NCI-H1417 treated with DMSO at 0.1 percent for 48 hours (cell line): ENCODE results near the gene MMRN2.
"Not testable (repeated sequence)": the region's sequence is repeated elsewhere in the genome, so short reads cannot be mapped to it uniquely, and the experiment has no call there.

Experiments used
- DNase-seq: peaks from one replicate; lab custom pipeline; 2025; lab: John Stamatoyannopoulos, UW

MMRN2 gene

DNA sequence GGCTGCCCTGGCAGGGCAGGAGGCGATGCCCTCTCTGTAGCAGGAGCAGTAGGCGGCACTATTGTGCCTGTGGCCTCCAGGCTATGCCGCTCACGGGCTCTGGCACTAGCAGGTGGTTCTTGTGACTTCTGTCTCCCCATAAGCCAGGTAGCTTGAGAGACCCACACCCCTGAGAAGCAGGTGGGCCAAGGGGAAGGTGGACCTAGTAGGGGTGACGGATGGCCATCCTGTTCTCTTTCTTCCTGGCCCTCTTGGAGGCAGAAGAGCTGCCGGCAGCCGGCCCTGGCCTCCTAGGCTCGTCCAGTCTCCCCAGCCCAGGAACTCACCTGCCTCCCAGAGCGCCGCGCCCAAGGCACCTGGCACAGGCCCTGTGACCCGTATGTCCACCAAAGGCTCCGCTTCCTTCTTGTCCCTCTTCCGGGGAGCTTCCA lies 15.4 kb downstream of the MMRN2 start:
- no peak for DNase-seq

DNA sequence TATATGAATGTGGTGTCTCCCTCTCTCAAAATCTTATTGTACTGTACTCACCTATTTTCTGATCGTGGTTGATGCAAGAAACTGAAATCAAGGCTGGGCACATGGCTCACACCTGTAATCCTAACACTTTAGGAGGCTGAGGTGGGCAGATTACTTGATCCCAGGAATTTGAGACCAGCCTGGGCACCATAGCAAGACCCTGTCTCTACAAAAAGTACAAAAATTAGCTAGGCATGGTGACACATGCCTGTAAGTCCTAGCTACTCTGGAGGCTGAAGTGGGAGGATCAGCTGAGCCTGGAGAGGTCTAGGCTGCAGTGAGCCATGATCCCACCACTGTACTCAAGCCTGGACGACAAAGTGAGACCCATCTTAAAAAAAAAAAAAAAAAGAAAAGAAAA lies 16.0 kb downstream of the MMRN2 start:
- no peak for DNase-seq

DNA sequence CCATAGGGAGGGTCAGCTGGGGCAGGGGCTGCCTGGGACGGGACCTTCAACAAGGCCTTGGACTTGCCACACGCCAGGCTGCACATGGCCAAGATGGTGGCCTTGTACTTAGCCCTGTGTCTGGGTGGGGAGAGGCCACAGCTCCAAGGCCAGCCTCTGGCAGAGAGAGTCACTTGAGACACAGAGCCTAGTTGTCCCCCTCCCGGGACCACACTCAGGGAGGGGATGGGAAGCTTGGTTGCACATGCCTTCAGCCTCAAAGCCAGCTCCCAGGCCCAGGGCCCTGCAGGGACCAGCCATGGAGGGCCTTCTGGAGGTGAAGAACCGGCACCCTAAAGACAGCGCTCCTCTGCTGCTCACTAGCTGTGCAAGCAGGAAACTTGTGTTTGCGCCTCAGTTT lies 16.7 kb downstream of the MMRN2 start:
- no peak for DNase-seq

DNA sequence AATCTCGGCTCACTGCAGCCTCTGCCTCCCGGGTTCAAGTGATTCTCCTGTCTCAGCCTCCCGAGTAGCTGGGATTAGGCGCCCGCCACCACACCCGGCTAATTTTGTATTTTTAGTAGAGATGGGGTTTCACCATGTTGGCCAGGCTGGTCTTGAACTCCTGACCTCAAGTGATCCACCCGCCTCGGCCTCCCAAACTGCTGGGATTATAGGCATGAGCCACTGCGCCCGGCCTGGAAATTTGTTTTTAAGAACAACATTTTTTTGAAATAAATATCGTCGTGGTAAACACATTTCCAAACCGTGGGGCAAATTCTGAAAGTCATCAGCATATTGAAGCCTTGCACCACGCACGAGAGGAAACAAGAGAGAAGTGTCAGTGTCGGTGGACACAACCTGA lies 17.3 kb downstream of the MMRN2 start:
- DNase-seq, result not testable (repeated sequence)

DNA sequence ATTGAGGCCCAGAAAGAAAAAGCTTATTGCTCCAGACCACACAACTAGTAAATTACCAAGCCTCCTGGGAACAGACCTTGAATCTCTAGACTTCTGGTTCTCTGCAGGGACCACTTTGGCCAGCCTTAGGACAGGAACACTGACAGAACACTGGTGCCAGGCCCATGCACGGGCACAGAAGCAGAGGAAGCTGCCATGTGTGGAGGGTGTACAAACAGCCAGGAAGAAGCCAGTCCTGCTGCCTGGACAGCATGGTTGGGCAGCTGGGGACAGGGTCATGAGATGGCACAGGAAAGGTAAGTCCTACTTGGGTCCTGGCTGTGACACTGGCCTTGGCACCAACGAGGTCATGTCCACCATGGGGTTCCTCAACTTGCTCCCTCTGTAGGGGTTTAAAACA lies 19.2 kb downstream of the MMRN2 start:
- no peak for DNase-seq

DNA sequence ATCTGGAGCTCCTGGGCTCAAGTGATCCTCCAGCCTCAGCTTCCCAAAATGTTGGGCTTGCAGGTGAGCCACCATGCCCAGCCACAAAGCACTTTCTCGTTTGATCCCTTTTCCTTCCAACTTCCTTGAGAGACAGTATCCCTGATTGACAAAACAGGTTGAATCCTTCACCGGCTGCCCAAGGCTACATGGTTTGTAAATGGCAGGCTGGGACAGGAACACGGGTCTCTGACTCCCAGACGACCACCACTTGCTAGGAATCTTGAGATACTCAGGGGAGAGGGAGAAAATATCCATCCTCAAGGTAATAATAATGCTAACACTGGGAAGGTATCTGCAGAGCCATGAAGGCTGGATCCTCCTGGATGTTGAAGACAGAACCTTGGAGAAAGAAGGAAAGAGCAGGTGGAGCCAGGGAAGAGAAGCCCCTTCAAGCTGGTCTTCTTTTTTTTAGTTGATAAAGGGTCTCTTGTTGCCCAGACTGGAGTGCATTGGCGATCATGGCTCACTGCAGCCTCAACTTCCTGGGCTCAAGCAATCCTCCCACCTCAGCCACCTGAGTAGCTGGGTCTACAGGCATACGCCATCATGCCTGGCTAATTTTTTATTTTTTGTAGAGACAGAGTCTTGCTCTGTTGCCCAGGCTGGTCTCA lies 19.8 kb downstream of the MMRN2 start:
- DNase-seq, result no peak

DNA sequence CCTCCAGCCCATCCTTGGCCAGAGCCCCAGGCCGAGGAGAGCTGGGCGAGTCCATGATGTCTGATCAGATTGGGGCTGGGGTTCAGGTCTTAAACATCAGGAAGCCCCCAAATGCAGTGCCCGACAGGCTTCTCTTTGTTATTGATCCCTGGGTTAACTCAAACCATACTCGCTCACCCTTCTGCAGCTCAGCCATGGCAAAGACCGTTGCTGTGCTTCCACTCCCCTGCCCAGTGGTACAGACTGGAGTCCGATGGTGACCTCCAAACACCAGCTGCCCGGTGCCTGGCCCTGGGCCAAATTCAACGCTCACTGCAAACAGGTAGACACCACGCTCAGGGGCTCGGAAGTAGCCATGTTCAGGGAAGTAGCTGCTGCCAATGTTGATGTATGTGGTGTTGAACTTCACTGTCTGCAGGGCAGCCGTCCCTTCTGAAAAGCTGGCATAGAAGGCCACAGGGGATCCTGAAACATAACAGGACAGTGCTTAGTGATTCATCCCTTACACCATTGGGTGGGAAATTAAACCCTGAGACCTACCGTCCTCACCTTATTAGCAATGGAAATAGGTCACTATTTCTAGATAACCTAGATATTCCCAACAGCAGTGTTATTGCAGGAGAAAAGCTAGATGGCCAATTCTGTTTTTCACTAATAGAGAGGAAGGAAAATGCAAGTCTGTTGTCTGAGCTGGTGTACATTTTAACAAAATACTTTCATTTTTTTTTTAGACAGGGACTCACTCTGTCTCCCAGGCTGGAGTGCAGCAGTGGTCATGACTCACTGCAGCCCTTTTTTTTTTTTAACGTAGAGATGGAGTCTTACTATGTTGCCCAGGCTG lies 20.5 kb downstream of the MMRN2 start:
- DNase-seq, result no peak

DNA sequence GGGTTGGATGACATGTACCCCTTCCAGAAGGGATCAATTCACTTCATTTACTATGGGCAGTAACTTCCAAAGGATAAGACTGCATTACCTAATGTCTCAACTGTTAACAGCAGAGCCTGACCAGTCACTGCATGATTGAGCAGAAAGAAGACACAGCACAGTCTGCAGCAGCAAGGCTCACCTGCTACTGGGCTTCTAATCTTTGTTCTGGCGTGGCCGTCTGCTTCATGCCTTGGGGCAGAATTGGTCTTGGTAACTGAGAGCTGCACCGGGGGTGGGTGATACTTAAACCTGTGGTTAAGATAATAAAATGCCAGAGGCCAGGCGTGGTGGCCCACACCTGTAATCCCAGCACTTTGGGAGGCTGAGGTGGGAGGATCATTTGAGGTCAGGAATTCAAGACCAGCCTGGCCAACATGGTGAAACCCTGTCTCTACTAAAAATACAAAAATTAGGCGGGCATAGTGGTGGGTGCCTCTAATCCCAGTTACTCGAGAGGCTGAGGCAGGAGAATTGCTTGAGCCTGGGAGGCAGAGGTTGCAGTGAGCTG lies 23.2 kb downstream of the MMRN2 start:
- not testable (repeated sequence) for DNase-seq

DNA sequence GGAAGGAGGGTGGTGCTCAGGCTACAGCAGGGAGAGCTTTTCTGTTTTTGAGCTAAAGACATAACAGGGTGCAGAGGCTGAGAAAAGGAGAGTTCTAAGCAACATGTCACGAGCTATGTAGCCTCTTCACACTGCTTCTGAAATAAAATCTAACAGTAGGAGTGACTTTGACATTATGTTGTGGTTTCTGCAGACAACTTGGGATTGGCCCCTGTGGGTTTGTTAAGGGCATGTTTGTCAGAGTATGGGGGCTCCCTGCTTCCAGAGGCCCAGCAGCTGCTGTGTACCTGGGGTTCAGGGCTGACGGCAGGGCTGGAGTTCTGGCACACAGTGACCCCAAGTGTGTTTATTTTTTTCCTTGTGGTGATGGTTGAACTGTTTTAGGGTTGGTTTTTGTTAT lies 24.7 kb downstream of the MMRN2 start:
- no peak for DNase-seq

DNA sequence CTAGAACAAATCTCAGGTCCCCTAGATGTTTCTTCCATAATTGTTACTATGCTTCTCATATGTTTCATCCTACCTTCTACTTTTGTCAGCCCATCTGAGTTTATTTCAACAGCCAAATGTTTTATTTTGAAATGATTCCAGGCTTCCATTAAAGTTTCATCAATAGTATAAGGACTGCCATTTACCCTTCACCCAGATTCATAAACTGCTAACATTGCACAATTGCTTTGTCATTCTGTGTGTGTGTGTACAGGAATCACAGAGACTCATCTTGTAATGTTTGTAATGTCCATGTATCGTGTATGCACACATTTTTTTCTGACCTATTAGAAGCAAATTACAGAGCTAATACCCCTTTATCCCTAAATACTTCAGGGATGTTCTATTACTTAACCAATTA lies 25.5 kb downstream of the MMRN2 start:
- no peak for DNase-seq

DNA sequence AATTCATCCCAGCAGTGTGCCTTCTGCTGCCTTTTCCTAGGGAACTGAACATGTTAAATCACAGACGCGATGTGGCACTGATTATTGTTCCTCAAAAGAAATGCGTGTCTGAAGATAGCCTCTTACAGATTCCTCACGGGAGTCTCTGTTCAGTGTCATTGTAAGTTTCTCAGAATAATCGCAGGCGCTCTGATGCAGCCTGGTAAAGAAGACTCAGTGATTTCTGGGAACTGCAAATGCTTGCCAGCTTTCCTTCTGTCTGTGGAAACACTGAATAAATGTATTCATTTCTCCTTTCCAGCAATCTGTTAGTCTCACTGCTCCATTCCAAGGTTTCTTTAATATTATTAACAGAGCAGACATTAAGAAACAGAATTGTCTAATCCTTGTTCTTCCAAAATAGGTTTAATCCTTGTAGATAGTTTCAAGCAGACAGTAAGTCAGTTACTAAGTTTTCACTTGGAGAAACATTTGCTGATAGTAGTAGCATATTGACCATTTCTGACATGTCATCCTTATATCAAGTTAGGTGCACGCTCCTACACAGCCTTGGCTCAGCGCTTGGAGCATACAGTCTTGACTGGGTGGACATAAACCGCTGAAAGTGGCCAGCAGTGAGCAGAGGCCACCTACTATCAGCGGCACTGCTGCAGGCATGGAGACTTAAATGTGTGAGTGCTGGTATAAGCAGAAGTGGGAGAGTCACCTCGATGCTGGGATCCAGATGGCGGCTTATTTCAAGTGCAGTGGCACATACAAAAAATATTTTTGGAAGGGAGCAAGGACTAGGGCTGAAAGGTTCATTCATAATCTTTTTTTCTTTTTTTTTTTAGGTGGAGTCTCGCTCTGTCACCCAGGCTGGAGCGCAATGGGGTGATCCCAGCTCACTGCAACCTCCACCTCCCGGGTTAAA lies 27.7 kb downstream of the MMRN2 start:
- DNase-seq, result no peak

DNA sequence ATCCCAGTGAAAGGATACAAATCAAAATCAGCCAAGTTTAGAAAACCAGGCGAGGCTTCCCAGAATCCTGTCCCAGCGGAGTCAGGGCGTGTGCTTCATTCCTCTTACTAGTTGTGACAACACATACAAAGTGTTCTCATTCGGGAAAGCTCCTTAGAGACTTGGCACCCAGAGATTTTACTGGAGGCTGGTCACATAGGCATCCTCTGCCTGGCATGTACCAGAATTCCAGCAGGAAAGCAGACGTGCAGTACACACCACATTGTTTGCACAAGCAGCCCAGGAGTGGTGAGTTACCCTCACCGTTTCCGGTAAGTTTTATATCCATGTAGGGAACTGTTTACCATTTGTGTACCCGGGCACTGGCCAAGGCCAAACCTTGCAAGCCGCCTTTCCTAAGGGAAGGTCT lies 34.9 kb downstream of the MMRN2 start:
- no peak for DNase-seq

DNA sequence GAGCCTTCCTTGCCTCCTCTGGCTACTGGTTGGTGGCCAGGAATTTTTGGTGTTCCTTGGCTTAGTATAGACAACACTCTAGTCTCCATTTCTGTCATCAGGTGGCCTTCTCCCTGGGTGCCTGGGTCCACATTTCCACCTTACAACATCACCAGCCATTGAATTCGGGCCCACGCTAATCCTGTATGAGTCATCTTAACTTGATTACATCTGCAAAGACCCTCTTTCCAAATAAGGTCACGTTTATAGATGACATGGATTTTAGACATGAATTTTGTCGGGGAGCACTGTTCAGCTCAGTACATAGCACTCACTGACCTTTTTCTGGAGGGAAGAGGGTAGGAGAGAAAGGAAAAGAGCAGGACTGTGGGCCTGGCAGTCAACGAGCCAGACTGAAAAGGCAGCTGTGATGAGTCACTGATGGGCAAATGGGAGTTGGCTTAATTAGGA lies 39.4 kb downstream of the MMRN2 start:
- no peak for DNase-seq

DNA sequence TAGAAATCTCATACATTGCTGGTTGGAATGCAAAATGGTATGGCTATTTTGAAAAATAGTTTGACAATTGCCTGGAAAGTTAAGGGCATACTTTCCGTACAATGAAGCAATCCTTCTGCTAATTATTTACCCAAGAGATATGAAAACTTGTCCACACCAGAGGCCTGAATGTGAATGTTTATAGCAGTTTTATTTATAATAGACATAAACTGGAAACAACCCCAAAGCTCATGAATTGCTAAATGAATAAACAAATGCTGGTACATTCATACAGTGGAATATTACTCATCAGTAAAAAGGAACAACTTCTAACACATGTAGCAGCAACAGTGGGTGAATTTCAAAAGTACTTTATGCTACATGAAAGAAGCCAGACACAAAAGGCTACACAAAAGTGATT lies 42.7 kb downstream of the MMRN2 start:
- DNase-seq, result no peak

DNA sequence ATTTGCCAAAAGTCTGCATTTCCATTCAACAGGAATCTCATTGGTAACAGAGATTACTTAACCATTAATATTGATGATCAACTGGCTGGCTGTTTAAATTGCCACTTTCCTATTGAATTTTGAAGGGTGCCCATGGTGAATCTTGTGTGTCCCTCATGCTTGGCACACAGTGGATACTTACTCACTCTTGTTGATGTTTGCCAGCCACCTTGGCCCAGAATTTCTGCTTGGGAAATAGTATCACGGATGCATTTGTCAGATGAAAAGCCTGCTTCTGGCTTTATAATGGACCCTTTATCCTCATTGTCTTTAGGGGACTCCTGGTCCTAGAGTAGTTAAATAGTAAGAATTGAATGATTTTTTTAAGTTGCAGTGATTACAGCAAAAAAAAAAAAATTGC lies 52.0 kb downstream of the MMRN2 start:
- no peak for DNase-seq

DNA sequence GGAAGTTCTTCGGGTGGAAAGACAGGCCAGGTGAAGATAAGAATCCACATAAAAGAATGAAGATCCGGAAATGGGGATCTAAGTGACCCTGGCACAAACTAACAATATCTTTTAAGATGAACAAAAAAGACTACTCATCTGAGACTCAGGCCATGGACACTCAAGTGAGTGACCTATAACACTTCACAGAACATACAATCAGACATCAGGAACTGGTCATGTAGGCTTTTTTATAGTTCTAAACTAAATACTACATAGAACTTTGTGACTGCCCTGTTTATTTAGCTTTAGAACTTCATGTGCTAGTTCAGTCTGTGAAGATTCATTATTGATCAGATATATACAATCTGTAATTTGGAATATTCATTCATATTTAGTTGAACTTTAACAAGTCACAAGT lies 52.8 kb downstream of the MMRN2 start:
- DNase-seq, result no peak

DNA sequence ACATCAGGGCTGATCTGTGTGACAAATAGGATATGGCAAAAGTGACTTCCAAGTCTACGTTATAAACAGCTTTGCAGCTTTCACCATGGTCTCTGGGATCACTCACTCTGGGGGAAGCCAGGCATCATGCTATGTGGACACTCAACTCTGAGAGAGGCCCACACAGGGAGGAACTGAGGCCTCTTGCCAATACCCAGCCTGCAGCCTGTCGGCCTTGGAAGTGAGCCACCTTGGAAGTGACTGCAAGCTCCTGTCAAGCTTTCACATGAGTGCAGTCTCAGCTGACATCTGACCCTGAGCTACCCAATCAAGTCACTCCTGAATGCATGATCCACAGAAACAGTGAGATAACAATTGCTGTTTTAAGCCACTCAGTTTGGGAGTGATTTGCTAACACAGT lies 56.5 kb downstream of the MMRN2 start:
- DNase-seq, result no peak

DNA sequence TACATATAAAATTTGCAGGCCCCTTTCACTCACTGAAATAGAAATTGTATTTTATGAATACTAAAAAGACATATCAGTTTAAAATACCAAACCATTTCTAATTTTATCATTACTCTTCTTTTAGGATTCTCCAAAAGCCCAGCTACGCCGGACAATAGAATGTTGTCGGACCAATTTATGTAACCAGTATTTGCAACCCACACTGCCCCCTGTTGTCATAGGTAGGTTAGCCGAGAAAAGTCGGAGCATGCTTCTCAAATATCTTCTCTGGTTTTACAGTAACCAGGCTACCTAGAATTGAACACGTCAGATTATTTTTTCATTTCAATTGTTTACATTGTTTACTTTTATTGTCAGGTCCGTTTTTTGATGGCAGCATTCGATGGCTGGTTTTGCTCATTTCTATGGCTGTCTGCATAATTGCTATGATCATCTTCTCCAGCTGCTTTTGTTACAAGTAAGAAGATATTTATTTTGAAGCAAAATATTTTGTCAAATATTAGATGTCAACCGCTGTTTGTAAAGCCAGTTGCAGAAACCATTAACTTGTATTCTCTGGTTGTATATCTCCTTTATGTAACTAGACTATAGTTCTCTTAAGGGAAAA lies 57.6 kb downstream of the MMRN2 start:
- no peak for DNase-seq

DNA sequence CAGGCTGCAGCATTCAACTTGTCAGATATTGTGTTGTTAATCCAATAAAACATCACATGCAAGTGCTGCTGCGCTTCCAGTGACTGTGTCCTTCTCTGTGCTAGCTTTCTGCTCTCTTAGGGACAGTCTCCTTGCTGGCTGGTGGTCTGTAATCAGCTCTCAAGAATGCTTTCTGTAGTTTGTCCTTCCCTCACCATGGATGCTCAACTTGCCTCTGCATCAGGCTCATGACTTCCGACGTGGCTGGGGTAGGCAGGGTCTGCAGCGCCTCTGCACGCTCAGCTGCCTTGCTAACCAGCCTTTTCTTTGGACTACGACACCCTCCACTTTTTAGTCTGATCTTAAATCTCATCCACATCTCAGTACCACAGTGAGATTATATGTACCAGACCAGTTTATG lies 58.3 kb downstream of the MMRN2 start:
- DNase-seq, result no peak

DNA sequence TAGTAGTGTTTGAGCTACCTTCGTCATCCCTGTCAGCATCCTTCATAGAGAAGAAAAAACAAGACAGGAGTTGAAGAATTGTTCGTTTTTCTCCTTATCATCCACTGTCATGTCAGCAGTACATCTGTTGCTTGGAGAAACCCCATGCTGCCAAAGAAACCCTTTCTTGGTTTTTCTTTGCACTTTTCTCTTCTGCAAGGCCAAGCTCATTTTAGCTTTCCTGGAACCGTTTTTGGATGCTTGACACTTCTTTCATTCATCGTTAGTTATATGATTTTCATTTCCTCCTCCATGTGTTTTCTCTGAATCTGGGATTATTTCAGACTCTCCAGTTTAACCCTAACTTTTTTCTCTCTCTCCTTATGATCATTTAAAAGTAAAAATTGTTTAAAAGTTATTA lies 58.9 kb downstream of the MMRN2 start:
- DNase-seq, result no peak

DNA sequence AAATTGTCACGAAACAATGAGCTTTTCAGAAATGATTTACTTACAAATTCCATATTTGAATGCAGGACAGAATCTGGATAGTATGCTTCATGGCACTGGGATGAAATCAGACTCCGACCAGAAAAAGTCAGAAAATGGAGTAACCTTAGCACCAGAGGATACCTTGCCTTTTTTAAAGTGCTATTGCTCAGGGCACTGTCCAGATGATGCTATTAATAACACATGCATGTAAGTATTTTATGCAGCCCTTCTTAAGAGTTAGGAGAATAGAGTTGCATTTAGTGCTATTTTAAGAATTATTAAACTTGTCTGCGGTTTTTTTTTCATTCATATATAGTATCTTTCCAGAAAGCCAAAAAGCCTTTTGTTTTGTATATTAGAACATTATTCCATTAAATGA lies 67.4 kb downstream of the MMRN2 start:
- DNase-seq, result no peak
